HG02938 (cell line): ENCODE data around the gene GRM5.

Source experiments
- ATAC-seq: cut with Tn5 transposase; IDR thresholded peaks from one replicate; pipeline ENCODE4 v1.9.1; 2021; ENCODE audit warnings: mild to moderate bottlenecking, moderate library complexity; ENCODE audit not compliant: unreplicated experiment

The GRM5 gene

DNA sequence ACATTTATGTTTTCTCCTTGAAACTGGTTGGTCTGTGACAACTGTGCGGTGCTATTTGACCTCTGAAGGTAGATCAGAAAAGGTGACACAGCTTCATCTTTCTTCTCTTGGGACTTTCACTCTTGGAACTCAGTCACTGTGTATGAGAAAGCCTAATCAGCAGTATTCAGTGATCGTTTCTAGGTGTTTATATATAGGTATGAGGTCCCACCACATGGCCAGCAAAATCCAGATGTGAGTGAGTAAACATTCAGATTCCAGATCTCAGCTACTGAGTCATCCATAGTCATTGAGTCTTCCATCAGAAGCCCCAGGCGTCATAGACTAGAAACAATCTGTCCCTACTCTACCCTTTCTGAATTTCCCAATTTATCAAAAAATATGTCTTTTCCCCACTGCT is 610.9 kb downstream of the GRM5 start:
- ATAC-seq = no peak
